Sigmoid colon (tissue), 7 donors: ENCODE measurements around the gene TMEM222. TPM values are rescaled to one million over a fixed set of nuclear protein-coding genes. Genes with fewer than 3 reads are reported as not detected.
A peak's percentile ranks its signal among the peaks of the same experiment; 100 is the strongest.

Experiments
- DNase-seq: peaks from one replicate; pipeline ENCODE4 v3.0.0-alpha.2; 2019
- H3K27ac ChIP-seq, 4 donors: fragments of 200-600 bp; sonication (generic); one replicate each; pipeline ENCODE4 v1.5.1; 2016 to 2019; ENCODE audit warnings: mild to moderate bottlenecking in 1 of 4
- H3K27me3 ChIP-seq, 3 donors: fragments of 200-600 bp; sonication (generic); one replicate each; pipeline ENCODE4 v1.5.1; 2019; ENCODE audit warnings: mild to moderate bottlenecking in 1 of 3
- H3K36me3 ChIP-seq, 4 donors: fragments of 200-600 bp; sonication (generic); one replicate each; pipeline ENCODE4 v1.5.1; 2016 to 2019
- H3K4me1 ChIP-seq, 4 donors: fragments of 200-600 bp; sonication (generic); one replicate each; pipeline ENCODE4 v1.5.1; 2017 to 2019
- H3K4me3 ChIP-seq, 4 donors: fragments of 200-600 bp; sonication (generic); one replicate each; pipeline ENCODE4 v1.5.1; 2017 to 2019; ENCODE audit warnings: mild to moderate bottlenecking in 2 of 4, moderate library complexity in 1 of 4
- H3K9me3 ChIP-seq, 4 donors: fragments of 200-600 bp in 3 of 4; sonication (generic) in 3 of 4; one replicate each; pipeline versions ENCODE4 v1.5.1 to v1.6.1; 2013 to 2019
- CTCF ChIP-seq, 4 experiments: fragments of 450-650 bp in 3 of 4; fragments of 200-600 bp in 1 of 4; IDR thresholded peaks; one replicate each; pipeline ENCODE4 v1.5.1; 2016 to 2019; ENCODE audit warnings: antibody characterized with exemption in 4 of 4, mild to moderate bottlenecking in 3 of 4, moderate library complexity in 2 of 4
- EP300 ChIP-seq, 4 donors: sonication (generic); formaldehyde crosslinking; IDR thresholded peaks; one replicate each; pipeline ENCODE4 v1.6.1; 2017; ENCODE audit warnings: antibody characterized with exemption in 4 of 4
- POLR2A ChIP-seq, 2 donors: fragments of 450-650 bp; IDR thresholded peaks; one replicate each; pipeline ENCODE4 v1.6.1; 2016; ENCODE audit warnings: antibody characterized with exemption in 2 of 2, mild to moderate bottlenecking in 2 of 2, moderate library complexity in 2 of 2
- POLR2AphosphoS5 ChIP-seq, 4 donors: sonication (generic); formaldehyde crosslinking; IDR thresholded peaks; one replicate each; pipeline ENCODE4 v1.6.1; 2017; ENCODE audit warnings: antibody characterized with exemption in 4 of 4
- WGBS, 2 donors: extraction: QIAGEN DNeasy Blood & Tissue Kit; methylation state at CpG; one replicate each; pipeline ENCODE4 v1.1.7; 2013; 5-methylcytosine and 5-hydroxymethylcytosine counted together
- intact Hi-C: fragments of 100-400 bp; cut with DNase I; formaldehyde crosslinking; loops from one replicate; pipeline ENCODE4 v1.15.1; 2023
- polyA plus RNA-seq, 3 donors: library from polyadenylated mRNA; stranded (reverse); fragments of 200-250 nt; gene quantifications; one replicate each; pipeline ENCODE4 v1.2.3, GENCODE V29; 2013
- total RNA-seq, 4 donors: library from RNA; depleted of rRNA; stranded (reverse); fragments of >200 nt; gene quantifications; one replicate each; pipeline ENCODE4 v1.1.0, GENCODE V29; 2016
- donor health status: healthy with polysubstance abuse.
- donor health status: Bipolar disorder and iron deficiency.
- donor health status: healthy.

Gene TMEM222
- total and polyA plus RNA-seq, 7 donors: 15.7 to 46.9 (median 19.7) TPM

GRCh38 chr1:27301582-27302199, 20.3 kb upstream of the TMEM222 start:
- peak overlapping the region in 3 of 4 donors; percentile 91 to 96 (median 92) for H3K27ac ChIP-seq

GRCh38 chr1:27302612-27303011, 19.4 kb upstream of the TMEM222 start:
- WGBS, 2 donors: 89 to 98% methylated on average over 2 of the region's 2 CpGs
- no peak for DNase-seq
- intact Hi-C loops: loop anchor here (1.0 to 10.0 kb wide), 3 partner anchors 55 to 192 kb away; partner anchors contain the start of gene WASF2
- TF ChIP-seq CTCF (IDR thresholded peaks at IDR 0.05): no peak
- no peak for TF ChIP-seq POLR2A (IDR thresholded peaks at IDR 0.05)
- no peak for TF ChIP-seq POLR2AphosphoS5 (IDR thresholded peaks at IDR 0.05)
- TF ChIP-seq EP300 (IDR thresholded peaks at IDR 0.05): no peak
- Histone ChIP-seq H3K36me3 (peaks cover 8 to 68% (median 33%) of the 10 kb centered on the region in 4 donors), H3K4me1 (peaks cover 2 to 39% (median 37%) of the 10 kb centered on the region in 4 donors), H3K9me3 (no peaks in the 10 kb centered on the region), H3K27ac (no peak overlapping the region), H3K4me3 (no peak overlapping the region), H3K27me3 (no peaks in the 10 kb centered on the region)

More at GRCh38 chr1:27301582-27302199, 20.3 kb upstream of the TMEM222 start:
- Histone ChIP-seq H3K4me3 (no peak overlapping the region), H3K9me3 (no peaks in the 10 kb centered on the region), H3K4me1 (peaks cover 2 to 47% (median 46%) of the 10 kb centered on the region in 4 donors), H3K27me3 (no peaks in the 10 kb centered on the region), H3K36me3 (peaks cover 8 to 74% (median 34%) of the 10 kb centered on the region in 4 donors)
- intact Hi-C loops: loop anchor here (1.0 to 10.0 kb wide), 5 partner anchors 56 to 361 kb away; partner anchors contain the start of genes GPR3 and WASF2
- DNase-seq: peak; percentile 57
- 90 to 91% methylated on average over 10 of the region's 10 CpGs for WGBS, 2 donors
- TF ChIP-seq EP300 (IDR thresholded peaks at IDR 0.05): no peak
- TF ChIP-seq CTCF (IDR thresholded peaks at IDR 0.05): no peak
- no peak for TF ChIP-seq POLR2AphosphoS5 (IDR thresholded peaks at IDR 0.05)
- TF ChIP-seq POLR2A (IDR thresholded peaks at IDR 0.05): no peak

- Histone ChIP-seq H3K27me3 (no peaks in the 10 kb centered on the region), H3K4me3 (no peak overlapping the region), H3K9me3 (no peaks in the 10 kb centered on the region), H3K4me1 (peaks cover 2 to 30% (median 28%) of the 10 kb centered on the region in 4 donors), H3K27ac (no peak overlapping the region), H3K36me3 (peaks cover 0 to 59% (median 30%) of the 10 kb centered on the region in 4 donors)
- intact Hi-C loops: loop anchor here (5.0 to 10.0 kb wide), 2 partner anchors 54 to 191 kb away; partner anchors contain the start of gene WASF2
- 93 to 95% methylated on average over 15 of the region's 15 CpGs for WGBS, 2 donors
- DNase-seq: no peak
- TF ChIP-seq POLR2A (IDR thresholded peaks at IDR 0.05): no peak
- TF ChIP-seq POLR2AphosphoS5 (IDR thresholded peaks at IDR 0.05): no peak
- no peak for TF ChIP-seq CTCF (IDR thresholded peaks at IDR 0.05)
- TF ChIP-seq EP300 (IDR thresholded peaks at IDR 0.05): no peak
Observed at GRCh38 chr1:27303509-27303908, 18.5 kb upstream of the TMEM222 start.

- no peak for DNase-seq
- Histone ChIP-seq H3K36me3 (peaks cover 0 to 56% (median 30%) of the 10 kb centered on the region in 4 donors), H3K27me3 (no peaks in the 10 kb centered on the region)
Observed at GRCh38 chr1:27306071-27306470, 15.9 kb upstream of the TMEM222 start.

More at GRCh38 chr1:27306071-27306470, 15.9 kb upstream of the TMEM222 start:
- TF ChIP-seq POLR2A (IDR thresholded peaks at IDR 0.05) (no peak), EP300 (IDR thresholded peaks at IDR 0.05) (no peak)
- no peaks in the 10 kb centered on the region for H3K9me3 ChIP-seq
- no peak overlapping the region for H3K27ac ChIP-seq
- WGBS, 2 donors: 92% methylated on average over 11 of the region's 11 CpGs
- intact Hi-C loops: loop anchor here (10.0 kb wide), 1 partner anchor 189 kb away; the partner anchor contains the start of gene WASF2
- peaks cover 0 to 4% (median 2%) of the 10 kb centered on the region in 4 donors for H3K4me1 ChIP-seq
- no peak overlapping the region for H3K4me3 ChIP-seq
